GM12873 (cell line): ENCODE data around the gene PRKAR1B.

Source experiments
- TF ChIP-seq, protein P1 (sequence below): IDR thresholded peaks from 2 replicates; pipeline ENCODE4 v1.5.1; 2012; ENCODE audit warnings: low read depth, mild to moderate bottlenecking, moderate library complexity, low read length, control low read depth; ENCODE audit not compliant: insufficient read depth; ENCODE audit errors: missing control alignments

The PRKAR1B gene

DNA sequence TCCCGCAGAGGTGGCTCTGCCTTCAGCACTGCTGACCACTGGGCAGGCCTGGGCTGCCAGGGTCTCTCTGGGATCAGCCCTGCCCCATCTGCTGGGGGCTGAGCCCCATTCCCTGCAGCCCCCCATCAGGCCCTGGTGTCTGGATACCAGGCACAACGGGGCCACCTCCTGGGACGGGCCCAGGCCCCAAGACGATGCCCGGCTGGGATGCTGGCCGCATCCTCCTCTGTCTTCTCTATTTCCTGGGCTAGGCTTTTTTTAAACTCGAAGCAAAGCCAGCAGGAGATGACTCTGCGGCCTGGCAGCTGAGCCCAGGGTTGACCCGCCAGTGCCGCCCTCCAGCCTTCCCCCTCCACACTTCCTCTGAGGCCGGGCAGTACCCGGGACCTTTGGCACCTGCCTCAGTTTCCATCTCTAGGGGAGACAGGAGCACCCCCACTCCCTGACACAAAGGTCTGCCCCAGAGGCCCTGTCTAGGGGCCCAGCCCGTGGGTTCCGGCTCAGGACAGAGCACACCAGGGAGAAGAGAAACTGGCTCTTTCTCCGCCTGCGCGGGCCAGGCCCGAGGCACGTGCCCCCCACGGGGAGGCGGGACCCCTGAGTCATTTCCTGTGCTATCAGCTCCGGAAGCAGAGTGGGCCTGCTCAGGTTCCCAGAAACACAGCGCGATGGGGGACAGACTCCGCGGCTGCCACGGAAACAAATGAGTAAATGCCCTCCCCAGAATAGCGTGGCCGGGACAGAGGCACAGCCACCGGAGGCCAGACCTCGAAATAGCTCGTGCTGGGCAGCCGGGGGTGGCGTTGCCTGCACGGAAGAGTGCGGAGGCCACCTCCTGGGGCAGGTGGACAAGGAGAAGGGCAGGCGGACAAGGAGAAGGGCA, 122.8 kb downstream of the PRKAR1B start:
- TF ChIP-seq, protein P1, sequence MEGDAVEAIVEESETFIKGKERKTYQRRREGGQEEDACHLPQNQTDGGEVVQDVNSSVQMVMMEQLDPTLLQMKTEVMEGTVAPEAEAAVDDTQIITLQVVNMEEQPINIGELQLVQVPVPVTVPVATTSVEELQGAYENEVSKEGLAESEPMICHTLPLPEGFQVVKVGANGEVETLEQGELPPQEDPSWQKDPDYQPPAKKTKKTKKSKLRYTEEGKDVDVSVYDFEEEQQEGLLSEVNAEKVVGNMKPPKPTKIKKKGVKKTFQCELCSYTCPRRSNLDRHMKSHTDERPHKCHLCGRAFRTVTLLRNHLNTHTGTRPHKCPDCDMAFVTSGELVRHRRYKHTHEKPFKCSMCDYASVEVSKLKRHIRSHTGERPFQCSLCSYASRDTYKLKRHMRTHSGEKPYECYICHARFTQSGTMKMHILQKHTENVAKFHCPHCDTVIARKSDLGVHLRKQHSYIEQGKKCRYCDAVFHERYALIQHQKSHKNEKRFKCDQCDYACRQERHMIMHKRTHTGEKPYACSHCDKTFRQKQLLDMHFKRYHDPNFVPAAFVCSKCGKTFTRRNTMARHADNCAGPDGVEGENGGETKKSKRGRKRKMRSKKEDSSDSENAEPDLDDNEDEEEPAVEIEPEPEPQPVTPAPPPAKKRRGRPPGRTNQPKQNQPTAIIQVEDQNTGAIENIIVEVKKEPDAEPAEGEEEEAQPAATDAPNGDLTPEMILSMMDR = no peak

DNA sequence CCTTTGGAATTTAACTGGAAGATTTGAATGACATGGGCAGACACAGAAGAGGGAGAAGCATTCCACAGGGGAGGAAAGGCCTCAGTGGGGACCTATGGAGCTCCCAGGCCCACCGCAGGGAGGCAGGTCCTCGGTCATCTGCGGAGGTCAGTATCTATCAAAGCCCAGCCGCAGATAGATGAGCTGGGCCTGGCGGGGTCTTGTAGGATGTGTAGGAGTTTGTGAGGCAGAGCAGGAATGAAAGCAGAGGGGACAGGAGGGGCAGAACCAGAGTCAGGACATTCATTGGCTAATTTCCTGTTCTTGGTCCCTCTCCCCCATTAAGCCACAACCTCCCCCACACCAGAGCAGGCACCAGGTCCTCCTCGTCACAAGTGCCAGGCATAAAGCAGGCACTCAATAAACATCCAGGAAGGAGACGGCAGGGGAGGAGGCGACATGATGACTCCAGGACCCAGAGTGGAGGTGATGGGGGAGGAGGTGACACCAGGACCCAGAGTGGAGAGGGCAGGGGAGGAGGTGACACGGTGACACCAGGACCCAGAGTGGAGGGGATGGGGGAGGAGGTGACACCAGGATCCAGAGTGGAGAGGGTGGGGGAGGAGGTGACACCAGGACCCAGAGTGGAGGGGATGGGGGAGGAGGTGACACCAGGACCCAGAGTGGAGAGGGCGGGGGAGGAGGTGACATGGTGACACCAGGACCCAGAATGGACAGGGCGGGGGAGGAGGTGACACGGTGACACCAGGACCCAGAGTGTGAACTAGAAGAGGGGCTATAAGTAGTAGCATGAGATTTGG, 123.7 kb downstream of the PRKAR1B start:
- TF ChIP-seq, protein P1 = no peak

DNA sequence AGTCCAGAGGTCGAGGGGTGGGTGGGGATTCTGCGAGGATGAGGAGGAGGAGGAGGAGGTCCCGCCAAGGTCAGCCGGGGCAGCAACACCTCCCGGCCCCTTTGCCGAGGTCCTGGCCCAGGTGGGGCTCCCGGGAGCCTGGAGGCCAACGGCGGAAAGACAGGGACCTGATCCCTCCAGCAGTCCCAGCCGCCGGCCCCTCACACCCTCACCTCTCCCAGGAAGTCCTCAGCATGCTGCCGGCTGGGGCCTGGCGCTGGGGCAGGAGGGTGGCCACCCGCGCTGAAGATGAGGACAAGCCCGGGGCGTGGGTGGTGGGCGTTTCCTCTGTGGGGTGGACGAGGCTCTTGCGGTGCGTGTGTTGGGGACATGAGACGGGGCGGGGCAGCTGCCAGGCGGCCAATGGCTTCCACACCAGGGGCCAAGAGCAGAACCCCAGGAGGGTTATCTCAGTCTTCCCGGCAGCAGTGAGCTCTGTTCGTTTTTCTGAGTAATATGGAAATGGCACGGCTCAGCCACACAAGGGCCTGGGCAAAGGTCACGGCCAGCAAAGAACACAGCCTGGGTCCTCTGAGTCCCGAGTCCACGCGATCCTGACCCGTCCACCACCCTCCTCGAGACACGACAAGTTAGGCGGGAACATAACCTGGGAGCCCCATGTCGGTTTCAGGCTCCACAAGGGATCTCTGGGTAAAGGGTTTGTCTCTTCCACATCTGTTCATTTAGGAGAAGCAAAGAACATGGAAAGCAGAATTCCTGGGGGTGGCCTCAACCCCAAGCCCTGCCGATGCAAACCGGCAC, 124.5 kb downstream of the PRKAR1B start:
- TF ChIP-seq, protein P1 = no peak

DNA sequence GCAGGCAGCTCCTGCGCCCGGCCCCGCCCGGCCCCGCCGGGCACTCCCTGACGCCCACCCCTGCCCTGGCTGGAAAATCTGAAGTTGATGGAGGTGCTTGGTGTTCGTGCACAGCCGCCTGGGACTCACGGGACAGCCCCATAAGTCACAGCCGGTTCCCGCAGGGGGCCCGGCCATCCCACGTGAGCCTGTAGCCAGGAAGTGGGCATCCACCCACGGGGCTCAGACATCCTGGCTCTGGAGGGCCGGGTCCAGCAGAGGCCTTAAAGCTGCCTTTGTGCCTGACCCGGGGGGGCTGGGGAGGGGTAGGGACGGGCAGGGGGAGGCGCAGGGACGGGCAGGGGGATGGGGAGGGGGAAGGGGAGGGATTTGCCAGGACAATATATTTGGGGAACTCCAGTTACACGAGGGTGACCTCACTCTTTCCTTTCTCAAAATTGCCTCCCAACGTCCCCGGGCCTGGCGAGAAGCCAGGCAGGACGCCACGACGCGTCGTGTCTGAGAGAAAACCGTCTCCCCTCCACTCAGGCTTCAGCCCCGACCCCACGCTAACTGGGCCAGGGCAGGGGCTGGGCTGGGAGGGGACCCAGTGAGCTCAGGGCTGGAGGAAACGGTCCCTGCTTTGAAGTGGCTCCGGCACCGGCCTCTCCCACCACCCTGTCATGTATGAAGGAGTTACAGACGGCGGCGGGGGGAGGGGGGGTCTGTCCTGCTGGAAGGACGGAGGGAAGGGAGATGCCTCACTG, 125.3 kb downstream of the PRKAR1B start:
- TF ChIP-seq, protein P1 = no peak

DNA sequence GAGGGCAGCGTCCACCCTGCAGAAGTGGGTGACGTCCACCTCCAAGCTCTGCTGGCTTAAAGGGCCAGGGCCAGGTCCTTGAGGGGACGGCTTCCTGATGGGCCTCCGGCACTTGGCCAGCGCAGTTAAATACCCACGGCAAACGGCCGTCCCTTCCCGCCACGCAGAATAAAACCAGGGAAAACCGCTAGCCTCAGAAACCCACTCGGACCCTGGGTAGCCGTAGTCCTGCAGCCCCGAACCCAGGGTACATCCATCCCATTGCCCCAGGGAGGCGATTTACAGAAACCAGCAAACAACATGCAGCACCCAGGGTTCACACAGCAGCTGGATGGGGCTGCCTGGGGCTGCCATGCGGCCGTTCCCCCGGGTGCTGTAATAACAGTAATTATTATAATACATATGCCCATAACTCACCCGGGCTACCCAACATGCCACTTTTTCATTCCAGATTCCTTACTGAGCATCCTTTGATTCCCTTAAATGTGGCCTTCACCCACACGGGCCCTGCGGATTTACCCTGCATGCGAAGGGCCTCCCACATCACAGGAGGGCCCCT, 126.0 kb downstream of the PRKAR1B start:
- TF ChIP-seq, protein P1 = no peak

DNA sequence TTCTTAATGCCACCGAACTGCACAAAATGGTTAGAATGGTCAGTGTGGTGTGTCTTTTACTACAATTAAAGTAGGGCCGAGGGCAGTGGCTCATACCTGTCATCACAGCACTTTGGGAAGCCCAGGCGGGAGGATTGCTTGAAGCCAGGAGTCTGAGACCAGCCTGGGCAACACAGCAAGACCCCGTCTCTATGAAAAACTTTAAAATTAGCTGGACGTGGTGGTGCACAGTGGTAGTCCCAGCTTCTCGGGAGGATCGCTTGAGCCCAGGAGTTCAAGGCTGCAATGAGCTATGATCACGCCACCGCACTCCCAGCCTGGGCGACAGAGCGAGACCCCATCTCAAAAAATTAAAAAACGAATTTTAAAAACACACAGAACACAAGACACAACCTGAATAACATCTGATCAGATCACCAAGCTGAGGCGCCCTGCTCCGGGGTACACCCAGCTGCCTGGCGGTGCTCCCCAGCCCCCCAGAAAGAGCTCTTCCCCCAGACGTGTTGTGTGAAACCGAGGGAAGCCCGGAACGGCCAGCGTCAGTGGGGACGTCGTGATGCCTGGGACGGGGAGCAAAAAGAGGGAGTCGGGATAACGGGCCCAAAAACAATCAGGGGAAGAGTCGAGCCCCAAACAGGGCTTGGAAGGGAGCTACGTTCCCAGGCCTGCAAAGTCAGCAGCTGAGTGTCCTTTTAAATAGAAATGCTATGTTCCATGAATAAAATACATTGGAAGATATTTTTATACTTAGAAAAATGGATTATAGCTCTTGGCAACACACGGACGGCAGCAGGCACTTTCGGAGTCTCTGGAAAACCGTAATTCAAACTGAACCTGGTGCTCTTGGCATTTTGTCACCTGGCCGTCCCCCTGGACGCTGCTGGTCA, 126.7 kb downstream of the PRKAR1B start:
- TF ChIP-seq, protein P1 = no peak
